Measurements from ENCODE around the gene MARK1.

The MARK1 gene

DNA sequence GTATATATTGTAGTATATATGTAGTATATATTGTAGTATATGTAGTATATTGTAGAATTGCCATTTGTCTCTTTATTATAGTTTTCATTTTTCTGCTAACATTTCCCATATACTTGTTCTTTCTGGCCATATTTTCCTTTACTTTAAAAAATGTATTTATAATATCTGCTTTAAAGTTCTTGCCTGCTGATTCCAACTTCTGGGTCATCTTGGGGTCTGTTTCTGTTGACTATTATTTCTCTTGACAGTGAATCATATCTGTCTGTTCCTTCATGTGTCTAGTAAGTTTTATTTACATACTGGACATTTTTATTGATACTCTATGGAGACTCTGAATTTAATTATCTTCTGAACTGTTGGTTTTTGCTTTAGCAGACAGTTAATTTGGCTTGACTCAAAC, 45.9 kb downstream of the MARK1 start:
- DNase-seq (ENCODE audit: low read depth): no peak
- TF ChIP-seq, protein P1, sequence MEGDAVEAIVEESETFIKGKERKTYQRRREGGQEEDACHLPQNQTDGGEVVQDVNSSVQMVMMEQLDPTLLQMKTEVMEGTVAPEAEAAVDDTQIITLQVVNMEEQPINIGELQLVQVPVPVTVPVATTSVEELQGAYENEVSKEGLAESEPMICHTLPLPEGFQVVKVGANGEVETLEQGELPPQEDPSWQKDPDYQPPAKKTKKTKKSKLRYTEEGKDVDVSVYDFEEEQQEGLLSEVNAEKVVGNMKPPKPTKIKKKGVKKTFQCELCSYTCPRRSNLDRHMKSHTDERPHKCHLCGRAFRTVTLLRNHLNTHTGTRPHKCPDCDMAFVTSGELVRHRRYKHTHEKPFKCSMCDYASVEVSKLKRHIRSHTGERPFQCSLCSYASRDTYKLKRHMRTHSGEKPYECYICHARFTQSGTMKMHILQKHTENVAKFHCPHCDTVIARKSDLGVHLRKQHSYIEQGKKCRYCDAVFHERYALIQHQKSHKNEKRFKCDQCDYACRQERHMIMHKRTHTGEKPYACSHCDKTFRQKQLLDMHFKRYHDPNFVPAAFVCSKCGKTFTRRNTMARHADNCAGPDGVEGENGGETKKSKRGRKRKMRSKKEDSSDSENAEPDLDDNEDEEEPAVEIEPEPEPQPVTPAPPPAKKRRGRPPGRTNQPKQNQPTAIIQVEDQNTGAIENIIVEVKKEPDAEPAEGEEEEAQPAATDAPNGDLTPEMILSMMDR (conservative IDR thresholded peaks at IDR 0.05; ENCODE audit: low read length): no peak
- H3K4me3 ChIP-seq (ENCODE audit: low read length): no peak overlapping the region

DNA sequence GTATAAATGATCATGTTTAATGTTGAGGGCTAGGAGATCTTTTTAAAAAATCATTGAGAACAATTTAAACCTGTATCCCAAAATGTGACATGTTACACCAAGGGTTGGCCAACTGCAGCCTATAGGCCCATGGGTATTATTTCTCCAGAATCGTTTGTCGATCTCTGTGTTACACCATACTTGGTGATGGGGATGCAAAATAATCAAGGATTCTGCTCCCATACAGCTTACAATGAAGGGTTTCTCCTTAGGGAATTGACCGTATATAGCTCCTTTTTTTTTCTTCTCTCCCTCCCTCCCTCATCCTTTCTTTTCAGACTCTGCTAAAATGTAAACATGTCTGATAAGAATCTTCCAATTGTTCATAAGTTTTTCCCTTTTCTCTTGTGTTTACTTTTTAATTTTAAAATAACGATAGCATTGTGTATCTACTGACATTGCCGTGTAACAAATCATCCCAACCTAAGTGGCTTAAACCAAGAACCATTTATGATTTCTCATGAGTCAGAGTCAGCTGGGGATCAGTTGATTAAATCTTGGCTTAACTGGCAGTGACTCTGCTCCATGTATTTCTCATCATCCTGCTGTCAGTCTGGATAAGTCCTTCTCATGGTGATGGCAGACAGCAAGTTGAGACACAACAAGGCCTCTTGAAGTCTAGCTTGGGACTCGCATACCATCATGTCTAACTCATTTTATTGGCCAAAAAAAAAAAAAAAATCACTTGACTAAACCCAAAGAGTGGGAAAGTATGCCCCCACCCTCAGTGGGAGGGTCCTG, 48.0 kb downstream of the MARK1 start:
- DNase-seq (ENCODE audit: low read depth): no peak
- H3K4me3 ChIP-seq (ENCODE audit: low read length): no peak overlapping the region
- TF ChIP-seq, protein P1 (conservative IDR thresholded peaks at IDR 0.05; ENCODE audit: low read length): no peak

DNA sequence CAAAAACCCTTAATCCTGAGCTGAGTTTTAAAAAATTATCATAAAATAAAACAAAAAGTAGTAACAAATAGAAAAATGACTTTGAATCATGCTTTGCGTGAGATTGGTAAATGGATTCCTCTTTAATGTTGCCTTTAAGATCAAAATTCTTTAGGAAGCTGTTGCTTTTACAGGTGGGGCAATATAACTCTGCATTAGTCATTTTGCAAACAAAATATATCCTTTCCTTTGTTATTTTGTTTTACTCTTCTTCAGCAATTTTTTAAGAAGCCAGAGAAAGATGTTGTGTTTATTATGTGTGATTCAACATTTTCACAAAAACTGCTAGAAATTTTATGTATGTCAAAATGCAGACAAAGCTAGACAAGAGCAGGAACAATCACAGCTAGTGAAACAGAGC, 50.0 kb downstream of the MARK1 start:
- DNase-seq (ENCODE audit: low read depth): no peak
- no peak overlapping the region for H3K4me3 ChIP-seq (ENCODE audit: low read length)
- TF ChIP-seq, protein P1 (conservative IDR thresholded peaks at IDR 0.05; ENCODE audit: low read length): no peak

DNA sequence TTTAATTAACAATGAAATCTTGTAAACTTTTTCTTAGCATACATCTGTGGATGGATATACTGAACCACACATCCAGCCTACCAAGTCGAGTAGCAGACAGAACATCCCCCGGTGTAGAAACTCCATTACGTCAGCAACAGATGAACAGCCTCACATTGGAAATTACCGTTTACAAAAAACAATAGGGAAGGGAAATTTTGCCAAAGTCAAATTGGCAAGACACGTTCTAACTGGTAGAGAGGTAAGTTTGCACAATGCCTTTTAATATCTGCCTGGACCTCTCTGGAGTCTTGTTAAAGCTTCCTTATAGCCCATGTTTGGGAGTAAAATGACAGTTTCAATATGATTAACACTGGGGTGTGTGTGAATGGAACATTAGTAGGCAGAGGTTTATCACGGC, 51.4 kb downstream of the MARK1 start:
- TF ChIP-seq, protein P1 (conservative IDR thresholded peaks at IDR 0.05; ENCODE audit: low read length): no peak
- DNase-seq (ENCODE audit: low read depth): no peak
- no peak overlapping the region for H3K4me3 ChIP-seq (ENCODE audit: low read length)

DNA sequence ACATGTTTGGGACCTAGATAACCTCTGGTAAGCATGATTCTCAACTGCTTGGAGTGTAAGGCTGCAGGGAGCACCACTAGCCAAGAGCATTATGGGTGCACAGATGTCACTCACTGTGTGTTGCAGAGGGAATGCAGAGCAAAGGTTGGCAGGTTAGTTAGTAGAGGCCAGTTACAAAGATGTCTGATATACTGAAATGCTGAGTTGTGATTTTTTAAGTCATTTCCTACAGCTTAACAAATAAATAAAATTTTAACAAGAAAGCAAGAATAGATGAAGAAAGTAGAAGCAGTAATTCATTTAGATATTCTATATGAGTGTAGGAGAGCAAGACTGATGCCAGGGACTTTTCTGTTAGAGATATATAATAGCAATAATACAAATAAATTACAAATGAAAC, 64.8 kb downstream of the MARK1 start:
- no peak for DNase-seq (ENCODE audit: low read depth)
- H3K4me3 ChIP-seq (ENCODE audit: low read length): no peak overlapping the region
- TF ChIP-seq, protein P1 (conservative IDR thresholded peaks at IDR 0.05; ENCODE audit: low read length): no peak

DNA sequence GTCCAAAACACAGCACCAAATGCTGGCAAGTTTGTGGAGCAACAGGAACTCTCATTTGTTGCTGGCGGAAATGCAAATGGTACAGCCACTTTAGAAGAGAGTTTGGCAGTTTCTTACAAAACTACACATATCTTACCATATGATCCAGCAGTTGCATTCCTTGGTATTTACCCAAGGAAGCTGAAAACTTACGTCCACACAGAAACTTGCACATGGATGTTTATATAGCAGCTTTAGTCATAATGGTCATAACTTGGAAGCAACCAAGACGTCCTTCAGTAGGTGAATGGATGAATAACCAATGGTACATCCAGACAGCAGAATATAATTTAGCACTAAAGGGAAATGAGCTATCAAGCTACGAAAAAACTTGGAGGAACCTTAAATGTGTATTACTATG, 66.4 kb downstream of the MARK1 start:
- no peak for DNase-seq (ENCODE audit: low read depth)
- TF ChIP-seq, protein P1 (conservative IDR thresholded peaks at IDR 0.05; ENCODE audit: low read length): no peak
- H3K4me3 ChIP-seq (ENCODE audit: low read length): no peak overlapping the region

DNA sequence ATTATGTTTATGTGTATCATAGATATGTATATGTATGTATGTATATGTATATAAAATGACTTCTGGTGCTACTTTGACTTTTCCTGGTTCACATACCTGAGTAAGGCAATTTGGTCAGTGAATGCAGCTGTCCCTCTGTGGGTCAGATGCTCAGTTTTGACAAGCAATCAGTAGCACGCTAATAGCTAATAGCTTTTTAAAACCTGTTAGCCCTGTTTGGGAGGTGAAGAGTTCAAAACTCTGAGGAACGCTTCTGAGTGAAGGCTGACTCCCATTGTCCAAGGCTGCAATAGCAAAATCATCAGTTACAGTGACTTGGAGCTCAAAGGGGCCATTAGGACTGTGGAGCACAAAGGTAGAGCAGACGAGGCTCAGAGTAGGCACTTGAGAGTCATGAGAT, 67.2 kb downstream of the MARK1 start:
- H3K4me3 ChIP-seq (ENCODE audit: low read length): no peak overlapping the region
- no peak for DNase-seq (ENCODE audit: low read depth)
- TF ChIP-seq, protein P1 (conservative IDR thresholded peaks at IDR 0.05; ENCODE audit: low read length): no peak
